NCI-H1092 (cell line): ENCODE results near the gene IST1.
"Not testable (repeated sequence)": the region's sequence is repeated elsewhere in the genome, so short reads cannot be mapped to it uniquely, and the experiment has no call there.

Source experiments
- DNase-seq: peaks from one replicate; lab custom pipeline; 2025; lab: John Stamatoyannopoulos, UW

IST1 gene

DNA sequence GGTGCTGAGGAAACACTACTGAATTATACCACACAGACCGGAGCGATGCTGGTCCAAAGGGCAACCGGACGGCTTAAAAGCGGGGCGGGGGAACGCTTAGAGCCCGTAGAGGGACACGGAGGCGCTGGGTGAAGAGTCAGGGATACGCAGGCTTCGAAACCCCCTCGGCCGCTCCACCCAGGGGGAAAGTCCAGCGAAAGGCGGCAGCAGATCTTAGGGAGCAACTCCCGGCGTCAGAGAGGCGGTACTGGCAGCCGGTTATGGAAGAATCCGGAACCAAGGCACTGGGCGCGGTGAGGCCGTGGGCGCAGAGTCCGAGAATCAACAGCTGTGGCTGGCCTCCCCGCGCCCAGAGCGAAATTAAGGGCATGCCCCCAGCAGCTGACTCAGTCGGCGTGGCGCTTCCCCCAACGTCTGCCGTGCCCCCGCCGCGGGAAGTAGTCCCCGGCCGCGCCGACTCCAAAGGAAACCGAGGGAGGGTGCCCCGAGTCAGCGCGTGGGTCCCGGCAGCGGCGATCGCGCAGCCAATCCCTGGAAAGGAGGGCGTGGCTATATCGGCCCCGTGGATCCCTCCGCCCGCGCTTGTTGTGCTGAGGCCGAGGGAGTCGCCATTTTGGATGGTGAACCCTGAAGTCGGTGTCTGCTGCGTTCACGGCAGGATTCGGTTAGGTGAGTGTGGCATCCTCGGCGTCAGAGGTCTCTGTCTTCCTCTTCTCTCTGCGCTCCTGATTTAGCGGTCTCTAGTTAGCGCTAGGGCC is at the start of gene IST1:
Gene IST1, plus strand, starts transcription at position 611 of the 758 bp plus-strand sequence. CDS start 20,110 bp downstream, outside the sequence.
- peak; percentile 97 for DNase-seq

- peak; percentile 87 for DNase-seq
Measured at GRCh38 chr16:71845639-71846430, 49.5 kb upstream of the IST1 start, which contains the start of gene ATXN1L. TSS of gene ATXN1L (plus strand) at chr16:71845976. CDS start at chr16:71849741, 3,765 bp downstream.

- DNase-seq = no peak
Measured at GRCh38 chr16:71846431-71846830, 48.9 kb upstream of the IST1 start.

- no peak for DNase-seq
Measured at GRCh38 chr16:71847096-71847495, 48.2 kb upstream of the IST1 start.

GRCh38 chr16:71848622-71849021 is 46.7 kb upstream of the IST1 start:
- no peak for DNase-seq

- no peak for DNase-seq
Measured at GRCh38 chr16:71851746-71852145, 43.6 kb upstream of the IST1 start.

DNA sequence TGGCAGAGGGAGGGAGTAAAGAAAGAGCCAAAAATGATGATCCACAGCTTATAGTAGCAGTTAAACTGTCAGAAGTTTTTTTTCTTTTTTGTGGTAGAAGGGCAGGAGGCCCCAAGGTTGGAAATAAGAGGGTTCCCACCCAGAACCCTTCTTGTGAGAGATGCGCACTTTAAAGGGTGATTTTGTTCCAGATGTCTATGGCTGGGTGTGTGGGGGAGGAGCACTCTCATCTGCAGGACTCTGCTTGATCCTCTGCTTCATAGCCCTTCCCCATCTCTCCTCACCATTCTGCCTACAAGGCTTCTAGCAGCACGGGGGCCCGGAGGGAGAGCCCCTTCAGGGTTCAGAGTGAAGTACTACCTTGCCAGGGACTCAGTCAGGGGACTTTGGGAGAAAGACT is 43.2 kb upstream of the IST1 start:
- DNase-seq = no peak

- no peak for DNase-seq
Measured at GRCh38 chr16:71852561-71852960, 42.8 kb upstream of the IST1 start.

DNA sequence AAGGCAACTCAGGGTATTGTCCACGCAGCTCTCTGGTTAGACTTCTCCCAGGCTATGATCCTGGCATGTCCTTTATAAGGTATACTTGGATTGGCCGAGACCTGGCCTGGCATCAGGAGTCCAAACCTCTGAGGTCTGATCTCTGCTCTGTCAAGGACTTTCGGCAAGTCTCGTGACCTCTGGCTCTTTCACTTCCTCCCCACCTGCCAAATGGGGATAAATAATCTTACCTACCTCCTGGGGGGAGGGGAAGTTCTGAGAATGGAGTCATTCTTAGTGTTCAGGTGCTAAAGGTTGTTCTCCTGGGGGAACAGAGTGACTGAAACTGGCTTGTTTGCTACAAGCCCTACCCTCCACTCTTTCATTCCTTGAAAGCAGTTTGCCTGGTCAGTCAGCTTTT is 41.9 kb upstream of the IST1 start:
- no peak for DNase-seq

DNA sequence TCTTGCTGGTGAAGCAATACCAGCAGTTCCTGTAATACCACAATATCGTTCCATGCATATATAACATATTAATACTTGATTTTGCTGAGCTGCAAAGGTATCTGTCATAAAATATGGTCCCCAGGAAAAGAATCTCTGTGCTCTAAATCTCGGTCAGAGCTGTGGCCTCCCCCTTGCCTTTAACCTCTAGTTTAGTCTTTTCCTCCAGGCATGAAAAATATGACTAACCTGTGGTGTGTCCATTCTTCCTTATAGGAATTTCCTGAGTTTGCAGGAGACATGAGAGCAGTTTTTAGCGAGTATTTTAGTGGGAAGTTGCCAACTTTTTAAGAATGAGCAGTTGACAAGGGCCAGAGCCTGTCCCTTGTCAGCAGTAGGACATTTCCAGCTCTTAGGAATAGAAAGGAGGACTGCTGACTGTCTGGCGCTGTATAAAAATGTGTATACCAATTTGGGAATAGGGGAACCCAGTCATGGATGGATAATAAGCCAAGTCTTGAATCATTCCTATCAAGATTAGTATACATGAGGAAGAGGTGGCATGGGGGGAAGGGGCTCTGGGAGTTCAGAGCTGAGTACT is 40.9 kb upstream of the IST1 start:
- no peak for DNase-seq

DNA sequence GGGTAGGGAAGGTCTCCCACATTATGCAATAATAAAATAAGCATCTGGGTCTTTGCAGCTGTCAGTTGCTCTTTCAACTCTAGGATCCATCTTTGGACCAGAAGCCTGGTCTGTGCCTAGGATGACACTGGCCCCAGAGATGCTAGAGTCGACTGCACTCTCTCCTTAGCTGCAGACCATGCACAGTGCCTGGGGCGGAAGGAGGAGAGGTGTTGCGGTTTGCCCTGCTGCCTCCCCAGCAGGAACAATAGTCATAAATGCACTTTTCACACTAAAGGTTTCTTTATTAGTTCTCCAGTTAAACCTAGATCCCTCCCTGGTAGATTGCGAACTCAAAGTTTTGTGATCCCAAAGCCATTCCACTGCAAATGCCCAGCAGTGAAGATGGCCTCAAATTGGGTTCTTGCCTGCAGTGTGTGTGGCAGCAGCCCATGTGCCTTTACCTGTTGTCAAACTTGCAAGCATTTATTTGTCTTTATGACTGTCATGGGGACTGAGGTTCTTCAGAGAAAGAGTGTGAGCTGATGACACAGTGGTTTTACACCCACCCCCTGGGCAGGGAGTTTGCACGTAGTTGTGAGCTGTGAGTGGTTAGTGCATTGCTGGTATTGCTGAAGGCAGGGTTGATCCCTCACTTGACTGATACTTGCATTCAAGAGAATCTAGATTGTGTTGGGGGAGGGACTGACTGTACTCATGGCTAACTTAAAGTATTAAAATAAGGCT is 39.2 kb upstream of the IST1 start:
- no peak for DNase-seq

GRCh38 chr16:71859762-71860521 is 35.4 kb upstream of the IST1 start:
- DNase-seq = no peak

- DNase-seq = no peak
Measured at GRCh38 chr16:71863995-71864394, 31.3 kb upstream of the IST1 start.

DNA sequence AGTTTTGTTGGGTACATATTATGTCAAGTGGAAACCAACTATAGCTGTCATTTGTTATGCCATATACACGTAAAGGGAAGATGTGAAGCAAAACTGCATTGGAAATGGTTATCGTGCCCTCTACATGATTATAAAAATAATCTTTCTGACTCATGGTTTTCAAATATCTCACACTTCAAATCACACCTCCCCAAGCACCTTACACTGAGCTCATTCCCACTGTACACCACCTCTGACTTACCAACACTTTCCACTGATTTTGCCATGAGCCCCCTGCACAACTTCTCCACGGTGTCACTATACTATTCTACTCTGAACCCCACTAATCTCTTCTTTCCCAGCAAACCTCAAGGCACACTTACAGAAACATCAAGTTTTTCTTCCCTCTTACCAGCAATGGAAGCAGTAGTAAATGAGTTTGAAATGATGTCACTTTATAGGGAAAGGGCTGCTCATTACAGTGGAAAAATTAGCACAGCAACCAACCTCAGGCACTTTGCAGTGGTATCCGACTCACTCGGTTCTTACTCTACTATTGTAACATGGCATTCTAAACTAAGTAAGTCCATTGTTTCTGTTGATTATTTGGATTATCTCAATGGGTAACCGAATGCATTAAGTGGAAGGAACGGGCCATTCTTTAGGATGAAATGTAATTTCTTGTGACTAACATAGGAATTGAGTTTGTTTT is 30.0 kb upstream of the IST1 start:
- DNase-seq = no peak

GRCh38 chr16:71867175-71867574 is 28.2 kb upstream of the IST1 start:
- not testable (repeated sequence) for DNase-seq

GRCh38 chr16:71867939-71868338 is 27.4 kb upstream of the IST1 start:
- peak; percentile 63 for DNase-seq

DNA sequence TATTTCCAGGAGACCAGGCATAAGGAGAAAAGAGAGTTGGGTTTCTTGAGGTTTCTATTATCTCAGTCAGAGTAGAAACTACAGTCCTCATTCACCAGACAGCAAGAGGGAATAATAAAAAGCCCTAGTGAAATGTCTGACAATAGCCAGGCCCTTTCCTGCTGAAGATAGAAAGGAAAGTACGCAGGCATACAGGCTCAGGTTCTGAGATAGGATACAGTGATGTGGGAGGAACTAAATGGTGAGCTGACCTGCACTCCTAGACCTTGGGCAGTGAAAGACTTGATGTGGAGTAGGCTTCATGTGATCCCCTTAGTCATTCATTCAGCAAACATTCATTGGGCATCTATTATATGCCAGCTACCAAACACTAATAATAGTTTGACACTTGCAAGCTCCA is 26.2 kb upstream of the IST1 start:
- no peak for DNase-seq

DNA sequence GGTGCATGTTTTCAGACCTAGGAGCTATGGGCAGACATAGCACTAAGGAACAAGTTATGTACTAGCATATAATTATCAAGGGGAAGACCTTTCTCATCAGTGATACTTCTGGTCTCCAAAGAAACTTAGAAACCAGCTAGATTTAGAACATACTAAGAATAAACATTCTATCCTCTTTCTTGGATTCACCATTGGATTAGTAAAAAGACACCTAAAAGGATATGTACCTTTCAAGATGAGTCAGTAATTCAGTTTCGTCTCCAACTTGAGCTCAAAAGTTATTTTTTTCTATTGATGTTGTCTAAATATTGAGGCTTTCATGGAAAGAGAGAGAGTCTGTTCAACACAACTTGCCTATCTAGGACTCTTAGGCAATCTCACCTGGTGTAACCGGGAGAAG is 24.5 kb upstream of the IST1 start:
- no peak for DNase-seq

DNA sequence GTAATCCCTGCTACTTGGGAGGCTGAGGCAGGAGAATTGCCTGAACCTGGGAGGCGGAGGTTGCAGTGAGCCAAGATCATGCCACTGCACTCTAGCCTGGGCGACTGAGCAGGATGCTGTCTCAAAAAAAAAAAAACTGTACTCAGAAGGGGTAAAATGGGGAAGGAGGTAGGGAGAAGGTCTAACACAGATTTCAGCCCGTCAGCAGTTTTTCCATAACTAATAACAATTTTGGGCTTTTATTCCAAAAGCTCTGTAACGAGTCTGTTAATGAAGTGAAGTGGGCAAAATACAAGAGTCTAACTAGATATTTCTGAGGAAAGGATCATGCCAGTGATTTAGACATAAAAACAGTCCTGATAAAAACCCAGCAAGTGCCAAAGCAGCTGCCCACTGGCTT is 22.1 kb upstream of the IST1 start:
- no peak for DNase-seq

DNA sequence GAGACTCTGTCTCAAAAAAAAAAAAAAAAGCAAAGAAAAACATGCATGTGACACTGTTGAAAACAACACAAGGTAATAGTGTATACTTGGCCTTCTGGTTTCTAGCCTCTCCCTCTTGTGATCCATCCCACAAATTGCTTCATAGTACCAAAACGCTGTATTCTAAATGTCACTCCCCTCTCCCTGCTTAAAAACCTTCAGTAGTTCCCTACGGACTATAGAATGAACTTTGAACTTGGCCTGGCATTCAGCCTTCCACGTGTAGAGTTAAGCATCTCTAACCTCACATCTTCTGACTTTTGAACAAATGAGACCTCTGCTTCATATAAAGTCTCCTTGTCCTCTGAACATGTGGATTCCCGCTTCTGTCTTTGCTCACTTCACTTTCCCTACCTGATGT is 16.4 kb upstream of the IST1 start:
- DNase-seq = no peak

DNA sequence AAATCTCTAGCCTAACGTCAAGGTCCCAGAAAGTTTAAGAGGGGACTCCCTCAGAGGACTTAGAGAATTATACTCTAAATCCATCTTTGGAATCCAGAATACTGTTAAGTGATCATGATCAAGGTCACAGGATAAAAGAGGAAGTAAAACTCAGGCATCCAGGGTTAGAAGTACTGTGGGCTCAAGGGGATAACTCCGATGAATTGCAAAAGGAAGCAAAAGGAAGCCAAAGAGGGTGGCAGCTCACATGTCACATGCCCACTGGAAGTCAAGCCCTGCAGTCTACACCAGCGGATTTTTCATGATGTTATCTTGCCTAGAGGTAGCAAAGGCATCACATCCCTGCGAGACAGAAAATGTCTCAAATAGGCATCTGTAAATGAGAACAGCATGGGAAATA is 15.2 kb upstream of the IST1 start:
- DNase-seq = no peak
